GM12872 (cell line): ENCODE data around the gene GABRG1.

Source experiments
- TF ChIP-seq, protein P1 (sequence below): IDR thresholded peaks from 3 replicates; pipeline ENCODE4 v1.5.1; 2011; ENCODE audit warnings: low read depth, mild to moderate bottlenecking, low read length, moderate library complexity; ENCODE audit not compliant: insufficient read depth

The GABRG1 gene

DNA sequence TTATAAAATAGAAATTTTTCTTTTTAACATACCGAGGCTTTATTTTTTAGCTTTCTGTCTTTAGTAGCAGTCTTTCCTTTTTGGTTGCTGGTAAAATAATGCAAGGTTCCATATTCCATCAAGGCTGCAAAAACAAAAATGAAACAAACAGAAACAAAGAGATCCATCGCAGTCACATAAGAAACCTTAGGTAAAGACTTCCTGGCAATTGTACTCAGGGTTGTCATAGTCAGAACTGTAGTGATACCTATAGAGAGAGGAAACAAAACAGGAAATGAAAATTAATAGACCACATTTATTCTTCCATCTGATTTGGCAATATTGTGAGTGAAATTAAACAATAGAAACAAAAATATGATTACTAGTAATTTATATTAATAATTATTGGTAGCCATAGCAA, 72.5 kb downstream of the GABRG1 start:
- TF ChIP-seq, protein P1, sequence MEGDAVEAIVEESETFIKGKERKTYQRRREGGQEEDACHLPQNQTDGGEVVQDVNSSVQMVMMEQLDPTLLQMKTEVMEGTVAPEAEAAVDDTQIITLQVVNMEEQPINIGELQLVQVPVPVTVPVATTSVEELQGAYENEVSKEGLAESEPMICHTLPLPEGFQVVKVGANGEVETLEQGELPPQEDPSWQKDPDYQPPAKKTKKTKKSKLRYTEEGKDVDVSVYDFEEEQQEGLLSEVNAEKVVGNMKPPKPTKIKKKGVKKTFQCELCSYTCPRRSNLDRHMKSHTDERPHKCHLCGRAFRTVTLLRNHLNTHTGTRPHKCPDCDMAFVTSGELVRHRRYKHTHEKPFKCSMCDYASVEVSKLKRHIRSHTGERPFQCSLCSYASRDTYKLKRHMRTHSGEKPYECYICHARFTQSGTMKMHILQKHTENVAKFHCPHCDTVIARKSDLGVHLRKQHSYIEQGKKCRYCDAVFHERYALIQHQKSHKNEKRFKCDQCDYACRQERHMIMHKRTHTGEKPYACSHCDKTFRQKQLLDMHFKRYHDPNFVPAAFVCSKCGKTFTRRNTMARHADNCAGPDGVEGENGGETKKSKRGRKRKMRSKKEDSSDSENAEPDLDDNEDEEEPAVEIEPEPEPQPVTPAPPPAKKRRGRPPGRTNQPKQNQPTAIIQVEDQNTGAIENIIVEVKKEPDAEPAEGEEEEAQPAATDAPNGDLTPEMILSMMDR = no peak

DNA sequence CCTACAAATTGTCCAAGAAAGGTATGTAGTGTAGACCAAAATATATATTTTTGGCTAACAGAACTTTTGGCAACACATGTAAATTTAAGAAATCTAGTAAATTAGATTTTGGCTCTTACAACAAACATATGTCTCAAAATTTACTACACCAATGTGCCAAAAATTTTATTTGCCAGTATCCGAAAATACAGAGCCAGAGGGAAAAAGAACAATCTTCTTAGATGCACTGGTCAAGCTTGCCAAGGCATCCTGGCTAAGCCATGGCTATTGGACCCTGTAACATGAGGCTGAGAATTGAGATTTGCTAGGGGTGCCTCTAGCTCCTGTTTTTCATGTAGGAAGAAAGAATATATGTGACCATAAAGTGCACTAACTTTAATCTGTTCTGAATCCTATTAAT, 91.8 kb downstream of the GABRG1 start:
- TF ChIP-seq, protein P1 = no peak

DNA sequence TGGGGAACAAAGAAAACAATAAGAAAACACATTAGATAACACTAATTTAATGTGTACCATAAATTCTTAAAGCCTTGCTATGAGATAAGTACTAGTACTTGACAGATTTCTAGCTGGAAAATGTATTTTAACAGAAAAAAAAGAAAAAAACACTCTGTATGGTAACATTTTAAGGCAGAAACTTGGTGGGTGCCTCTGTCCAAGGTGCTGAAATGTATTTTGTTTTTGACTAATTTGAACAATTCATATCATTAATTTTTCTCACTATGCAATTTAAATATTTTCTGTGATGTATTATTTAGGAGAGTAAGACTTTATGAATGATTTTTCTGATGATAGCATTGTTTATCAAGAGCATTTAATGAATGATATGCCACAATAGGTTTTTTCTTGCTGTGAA, 107.5 kb downstream of the GABRG1 start:
- TF ChIP-seq, protein P1 = no peak

DNA sequence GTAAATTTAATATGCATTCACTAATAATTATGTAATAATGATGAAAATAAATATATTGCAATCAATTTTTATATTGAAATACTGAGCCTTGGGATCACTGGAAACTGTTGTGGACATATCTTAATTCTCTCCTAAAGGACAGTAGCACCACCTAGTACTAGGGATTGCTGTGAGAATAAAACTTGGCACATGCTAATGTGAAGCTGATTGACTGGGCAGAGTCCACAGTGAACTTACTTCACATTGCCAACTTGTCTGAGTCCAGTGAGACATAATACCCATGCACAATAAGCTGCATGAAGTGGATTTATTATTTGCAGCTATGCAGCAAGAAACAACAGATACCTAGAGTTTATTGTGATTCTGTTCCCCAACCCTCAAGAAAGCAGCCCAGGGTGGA, 131.1 kb downstream of the GABRG1 start:
- TF ChIP-seq, protein P1 = no peak

DNA sequence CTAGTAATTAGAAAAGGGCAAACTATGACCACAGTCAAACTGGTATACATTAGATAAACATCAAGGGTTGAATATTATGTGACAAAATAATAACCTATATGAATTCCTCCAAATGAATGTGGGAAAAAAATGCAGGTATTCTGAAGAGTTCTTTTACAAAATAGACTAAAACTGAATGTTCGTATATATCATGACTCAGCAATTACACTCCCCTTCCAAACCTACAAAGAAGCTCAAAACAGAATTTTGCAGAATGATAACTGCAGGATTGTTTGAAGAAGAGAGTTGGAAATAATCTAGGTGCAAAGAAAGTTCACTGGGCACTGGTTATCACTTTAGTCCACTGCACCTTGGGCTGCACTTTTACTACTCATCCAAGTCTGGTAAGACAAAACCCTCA, 134.1 kb downstream of the GABRG1 start:
- TF ChIP-seq, protein P1 = no peak

DNA sequence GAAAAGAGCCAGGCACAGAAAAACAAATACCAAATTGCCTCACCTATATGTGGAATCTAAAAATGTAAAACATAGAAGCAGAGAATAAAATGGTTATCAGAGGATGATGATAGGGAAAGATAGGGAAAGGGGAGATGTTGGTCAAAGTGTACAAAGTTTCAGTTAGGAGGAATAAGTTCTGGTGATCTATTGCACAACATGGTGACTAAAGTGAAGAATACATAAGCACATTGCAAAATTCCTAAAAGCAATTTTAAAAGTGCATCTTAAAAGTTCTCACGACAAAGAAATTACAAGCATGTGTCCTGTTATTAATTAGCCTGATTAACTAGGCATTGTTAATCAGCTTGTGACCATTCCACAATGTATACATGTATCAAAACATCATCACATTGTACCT, 136.0 kb downstream of the GABRG1 start:
- TF ChIP-seq, protein P1 = no peak
